GM21526 (cell line): ENCODE data around the gene ATP13A3.

ENCODE experiments used
- ATAC-seq: cut with Tn5 transposase; IDR thresholded peaks from one replicate; pipeline ENCODE4 v1.9.1; 2021; ENCODE audit warnings: moderate library complexity; ENCODE audit not compliant: unreplicated experiment, low FRiP score

Gene ATP13A3

DNA sequence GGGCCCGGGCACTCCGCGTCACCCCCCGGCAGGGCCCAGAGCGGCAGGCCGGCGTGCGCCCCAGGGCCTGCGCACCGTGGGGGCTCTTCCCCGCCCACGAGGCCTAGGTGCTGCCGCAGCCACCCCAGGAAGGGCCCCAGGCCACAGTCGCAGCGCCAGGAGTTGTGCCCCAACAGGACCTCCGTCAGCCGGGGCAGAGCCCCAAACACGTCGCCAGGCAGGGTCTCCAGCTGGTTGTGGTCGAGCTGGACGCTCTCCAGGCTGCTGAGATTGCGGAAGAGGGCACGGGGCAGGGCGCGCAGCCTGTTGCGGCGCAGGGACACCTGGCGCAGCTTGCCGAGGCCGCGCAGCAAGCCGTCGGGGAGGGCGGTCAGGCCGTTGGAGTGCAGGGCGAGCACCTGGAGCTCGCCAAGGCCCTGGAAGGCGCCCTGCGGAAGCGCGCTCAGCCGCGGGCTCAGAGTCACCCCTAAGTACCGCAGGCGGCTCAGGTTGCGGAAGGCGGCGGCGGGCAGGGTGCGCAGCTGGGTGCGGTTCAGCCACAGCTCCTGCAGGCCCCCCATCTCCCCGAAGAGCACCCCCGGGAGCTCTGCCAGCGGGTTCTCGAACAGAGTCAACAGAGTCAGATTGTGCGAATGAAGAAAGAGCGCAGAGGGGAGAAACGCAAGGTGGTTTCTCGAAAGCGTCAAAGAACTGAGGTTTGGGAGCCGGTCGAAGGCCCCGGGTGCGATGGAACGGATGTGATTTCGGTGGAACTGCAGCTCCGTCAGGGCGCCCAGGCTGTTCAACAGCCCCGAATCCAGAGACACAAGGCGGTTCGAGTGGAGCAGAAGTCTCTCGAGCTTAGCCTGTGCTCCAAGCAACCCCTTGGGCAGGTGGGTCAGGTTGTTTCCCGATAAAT is 89.7 kb downstream of the ATP13A3 start:
- ATAC-seq = no peak

GRCh38 chr3:194396539-194396858 is 90.3 kb downstream of the ATP13A3 start:
- no peak for ATAC-seq

DNA sequence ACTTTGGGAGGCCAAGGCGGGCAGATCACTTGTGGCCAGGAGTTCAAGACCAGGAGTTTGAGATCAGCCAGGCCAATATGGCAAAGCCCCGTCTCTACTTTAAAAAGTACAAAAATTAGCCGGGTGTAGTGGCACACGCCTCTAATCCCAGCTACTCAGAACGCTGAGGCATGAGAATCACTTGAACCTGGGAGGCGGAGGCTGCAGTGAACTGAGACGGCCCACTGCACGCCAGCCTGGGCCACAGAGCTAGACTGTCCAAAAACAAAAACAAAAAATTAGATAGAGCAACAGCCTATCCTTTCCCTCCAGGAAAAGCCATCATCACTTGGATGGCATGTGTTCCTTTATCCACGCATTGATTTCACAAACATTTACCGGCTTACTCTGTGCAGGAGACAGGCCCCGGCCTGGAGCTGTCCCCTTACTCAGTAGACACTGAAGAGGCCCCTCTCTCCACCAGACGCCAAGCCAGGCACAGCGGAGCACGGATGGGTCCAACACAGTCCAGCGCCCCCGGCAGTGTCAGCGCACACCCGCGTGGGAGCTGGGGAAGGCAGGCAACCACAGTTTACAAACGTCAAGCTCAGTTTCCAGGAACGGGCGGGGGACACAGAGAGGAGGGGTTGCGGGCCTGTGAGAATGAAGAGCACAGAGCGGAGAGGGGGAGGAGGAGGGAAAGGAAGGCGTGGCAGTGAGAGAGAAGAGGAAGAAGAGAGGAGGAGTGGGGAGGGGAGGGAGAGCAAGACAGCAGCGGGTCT is 90.8 kb downstream of the ATP13A3 start:
- no peak for ATAC-seq

GRCh38 chr3:194395212-194395611 is 91.6 kb downstream of the ATP13A3 start:
- no peak for ATAC-seq

DNA sequence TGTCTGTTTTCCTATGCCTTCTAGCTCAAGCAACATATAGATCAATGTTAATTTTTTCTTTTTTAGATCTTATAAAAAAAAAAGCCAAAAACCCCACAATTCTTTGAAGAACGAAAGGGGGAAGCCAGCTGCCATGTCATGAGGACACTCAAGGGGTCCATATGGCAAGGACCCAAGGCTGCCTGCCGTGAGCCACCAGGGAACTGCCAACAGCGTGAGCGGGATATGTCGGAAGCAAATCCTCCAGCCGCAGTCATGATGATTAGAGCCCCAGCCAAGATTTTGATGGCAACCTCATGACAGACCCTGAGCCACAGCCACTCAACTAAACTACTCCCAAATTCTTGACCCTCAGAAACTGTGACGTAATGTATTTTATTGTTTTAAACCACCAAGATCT is 94.2 kb downstream of the ATP13A3 start:
- ATAC-seq = no peak

- ATAC-seq = no peak
Measured at GRCh38 chr3:194390835-194391234, 96.0 kb downstream of the ATP13A3 start.

DNA sequence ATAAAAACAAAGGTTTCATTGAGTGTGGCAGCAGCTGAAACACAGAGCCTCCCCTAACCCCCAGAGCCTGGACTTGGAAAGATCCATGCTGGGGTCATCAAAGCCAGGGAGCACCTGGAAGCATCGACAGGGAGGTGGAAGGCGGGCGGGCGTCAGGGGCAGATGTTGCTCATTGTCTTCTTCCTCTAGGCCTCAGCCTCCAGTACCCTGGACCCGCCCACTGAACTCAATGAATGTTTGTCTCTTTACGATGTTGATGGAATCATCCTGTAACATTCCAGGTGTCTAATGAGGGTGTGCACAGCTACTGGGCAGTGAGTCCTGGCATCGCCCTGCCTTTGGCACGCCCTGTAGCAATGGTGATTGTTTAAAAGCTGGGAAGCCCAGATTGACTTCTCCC is 97.5 kb downstream of the ATP13A3 start:
- ATAC-seq = no peak

DNA sequence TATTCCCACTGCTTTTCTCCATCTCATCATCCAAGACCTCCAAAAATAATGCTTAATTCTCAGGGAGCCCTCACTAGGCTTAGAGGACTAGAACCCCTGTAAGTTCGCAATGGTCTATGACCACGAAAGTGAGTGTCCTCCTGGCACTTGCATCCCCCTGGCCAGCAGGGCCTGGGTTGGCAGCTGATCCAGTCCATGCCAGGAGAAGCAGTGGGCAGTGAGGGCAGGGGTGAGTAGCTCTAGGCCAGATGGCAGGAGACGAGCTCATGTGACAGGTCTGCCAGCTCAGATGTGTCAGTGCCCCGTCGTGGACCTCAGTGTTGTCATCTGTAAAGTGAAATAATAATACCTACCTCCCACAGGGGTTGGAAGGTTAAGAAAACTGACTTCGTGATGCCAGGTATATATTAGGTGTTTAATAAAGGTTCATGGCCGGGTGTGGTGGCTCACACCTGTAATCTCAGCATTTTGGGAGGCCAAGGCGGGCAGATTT is 98.8 kb downstream of the ATP13A3 start:
- no peak for ATAC-seq

DNA sequence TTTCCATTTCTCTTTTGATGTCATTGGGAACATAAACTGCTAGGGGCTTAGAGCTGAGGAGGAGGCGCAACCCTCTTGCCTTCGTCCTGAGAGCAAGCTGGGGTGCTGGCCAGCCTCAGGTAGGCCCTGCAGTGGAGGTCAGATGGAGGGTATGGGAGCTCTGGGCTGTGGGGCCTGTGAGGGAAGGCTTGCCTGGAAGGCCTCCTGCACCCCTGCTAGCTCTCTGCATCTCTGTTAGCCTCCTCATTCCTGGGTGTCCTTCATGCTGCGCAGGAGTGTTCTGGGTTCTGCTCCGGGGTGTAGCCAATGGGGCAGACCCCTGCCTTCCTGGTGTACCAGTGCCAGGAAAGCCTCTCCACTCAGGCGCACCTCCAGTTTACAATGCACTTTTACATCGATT is 99.5 kb downstream of the ATP13A3 start:
- ATAC-seq = no peak

- no peak for ATAC-seq
Measured at GRCh38 chr3:194386648-194387047, 100.2 kb downstream of the ATP13A3 start.

DNA sequence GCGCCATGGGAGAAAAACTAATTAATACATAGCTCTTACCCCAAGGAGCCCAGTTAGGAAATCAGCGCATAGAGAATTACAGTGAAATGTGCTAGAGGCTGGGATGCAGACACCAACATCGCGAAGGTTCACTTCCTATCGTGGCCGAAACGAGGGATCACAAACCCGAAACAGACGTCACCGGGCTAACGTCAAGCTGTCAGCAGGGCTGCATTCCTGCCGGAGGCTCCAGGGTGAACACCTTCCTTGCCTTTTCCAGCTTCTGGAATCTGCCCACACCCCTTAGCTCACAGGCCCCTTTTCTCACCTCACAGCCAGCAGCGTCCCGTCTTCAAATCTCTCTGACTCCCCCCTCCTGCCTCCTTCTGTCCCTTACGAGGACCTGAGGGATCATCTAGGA is 100.7 kb downstream of the ATP13A3 start:
- no peak for ATAC-seq

DNA sequence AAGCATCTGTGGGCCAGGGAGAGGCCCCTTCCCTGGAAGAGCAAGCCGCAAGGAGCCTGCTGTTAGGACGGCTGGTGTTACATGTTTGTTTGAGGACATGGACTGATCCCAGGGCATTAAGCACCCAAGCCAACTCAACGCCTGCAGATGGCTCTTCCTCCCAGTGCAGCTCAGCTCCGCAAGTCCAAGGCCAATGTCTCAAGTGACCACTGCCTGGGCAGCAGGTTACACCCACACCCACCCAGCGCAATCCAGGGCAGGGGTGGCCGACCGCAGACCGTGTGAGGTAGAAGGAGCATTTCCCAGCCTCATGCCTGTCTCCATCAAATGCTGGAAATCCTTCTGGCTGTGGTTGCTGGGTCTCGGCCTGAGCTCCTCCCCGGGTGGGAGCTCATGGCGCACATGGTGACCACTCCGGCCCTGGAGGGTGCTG is 102.2 kb downstream of the ATP13A3 start:
- ATAC-seq = no peak

GRCh38 chr3:194384156-194384555 is 102.6 kb downstream of the ATP13A3 start:
- no peak for ATAC-seq

GRCh38 chr3:194383276-194383940 is 103.4 kb downstream of the ATP13A3 start:
- ATAC-seq = no peak

- no peak for ATAC-seq
Measured at GRCh38 chr3:194382892-194383223, 103.9 kb downstream of the ATP13A3 start.

- ATAC-seq = no peak
Measured at GRCh38 chr3:194382196-194382891, 104.5 kb downstream of the ATP13A3 start.

DNA sequence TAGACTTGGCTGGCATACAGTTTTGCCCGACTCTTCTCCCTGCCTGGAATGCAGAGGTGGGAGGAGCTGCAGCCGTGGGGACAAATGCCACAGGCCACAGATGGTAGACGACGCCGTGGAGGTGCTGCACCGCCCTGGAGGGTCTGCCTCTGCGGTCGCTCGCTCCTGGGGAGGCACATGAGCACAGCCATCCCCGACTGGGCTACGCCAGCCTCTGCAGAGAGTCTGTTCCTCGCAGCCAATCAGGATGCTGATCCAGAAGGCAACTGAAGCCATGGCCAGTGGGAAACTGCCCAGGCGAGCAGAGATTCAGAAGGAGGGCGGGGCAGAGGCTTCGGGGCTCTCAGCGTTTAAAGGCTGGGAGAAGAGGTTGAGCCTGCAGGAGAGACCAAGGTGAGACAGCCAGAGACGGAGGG is 105.3 kb downstream of the ATP13A3 start:
- no peak for ATAC-seq

DNA sequence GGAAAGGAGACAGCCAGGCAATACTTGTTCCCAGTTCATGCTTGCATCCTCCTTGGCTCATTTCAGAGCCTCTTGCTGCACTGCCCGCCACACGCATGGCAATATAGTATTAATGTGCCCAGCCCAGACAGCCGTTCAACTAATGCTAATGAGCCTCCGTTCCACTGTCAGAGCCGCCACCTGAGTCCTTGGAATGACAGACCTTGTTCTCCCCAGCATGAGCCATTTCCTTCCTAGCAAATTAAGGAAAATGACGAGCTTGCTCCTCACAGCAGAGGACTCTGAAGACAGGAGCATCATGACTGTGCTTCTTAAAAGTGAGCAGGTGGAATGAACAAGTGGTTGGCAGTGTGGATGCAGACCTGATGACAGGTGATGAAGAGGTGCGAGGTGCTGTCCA is 106.5 kb downstream of the ATP13A3 start:
- no peak for ATAC-seq

DNA sequence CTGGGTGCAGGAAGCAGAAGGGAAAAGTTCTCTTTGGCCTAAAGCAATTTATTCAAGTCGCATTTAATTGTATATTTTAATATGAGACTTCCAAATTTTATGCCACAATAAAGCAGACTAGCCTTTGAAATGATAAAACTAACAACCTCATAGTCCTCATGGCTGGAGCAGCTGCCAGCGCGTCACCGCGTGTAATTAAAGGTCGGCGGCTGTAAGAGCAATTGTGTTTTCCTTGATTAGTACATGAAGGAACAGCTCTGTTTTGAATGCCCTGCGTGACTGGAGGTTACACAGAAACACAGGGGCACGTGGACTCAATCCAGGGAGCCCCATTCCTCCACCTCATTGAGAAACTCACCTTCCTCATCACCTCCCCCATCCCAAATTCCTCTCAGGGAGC is 107.2 kb downstream of the ATP13A3 start:
- no peak for ATAC-seq

- no peak for ATAC-seq
Measured at GRCh38 chr3:194379231-194379630, 107.6 kb downstream of the ATP13A3 start.

DNA sequence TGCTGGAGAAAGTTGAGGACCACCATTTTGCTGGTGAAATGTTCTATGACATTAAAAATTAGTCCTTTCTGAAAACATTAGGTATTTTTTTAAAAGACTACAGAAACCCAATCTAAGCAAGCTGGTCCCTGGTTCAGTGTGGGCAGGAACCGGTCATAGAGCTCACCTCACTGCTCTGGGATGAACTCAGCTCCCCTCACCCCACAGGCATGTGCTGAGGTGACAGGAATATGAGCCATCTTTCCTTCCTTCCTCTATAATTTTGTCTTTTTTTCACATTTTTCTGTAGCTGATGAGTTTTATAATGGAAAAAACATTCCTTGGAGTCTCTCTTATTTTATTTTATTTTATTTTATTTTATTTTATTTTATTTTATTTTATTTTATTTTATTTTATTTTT is 109.1 kb downstream of the ATP13A3 start:
- ATAC-seq = no peak
